Measurements from ENCODE around the gene RRP9. TPM values are rescaled to one million over a fixed set of nuclear protein-coding genes. Genes with fewer than 3 reads are reported as not detected.

Gene RRP9
- total RNA-seq, 3 donors from 2014 or later (not counting 1 experiment from before 2014, with no cell fraction given): 11.2 to 13.0 (median 12.7) TPM

GRCh38 chr3:51949121-51949520 lies 7.4 kb upstream of the RRP9 start:
- H3K9me3 ChIP-seq (ENCODE audit: control insufficient read depth, insufficient read depth, low read length): no peaks in the 10 kb centered on the region
- DNase-seq (no peak), ATAC-seq (no peak)
- 97% methylated on average over 5 of the region's 5 CpGs for WGBS (ENCODE audit: insufficient coverage)
- no peak for TF ChIP-seq CTCF (IDR thresholded peaks at IDR 0.05)
- Mint-ChIP-seq H3K4me3 (no peak overlapping the region), H3K27ac (no peak overlapping the region), H3K4me1 (peaks cover 3 to 9% of the 10 kb centered on the region in 2 donors), H3K27me3 (ENCODE audit: low read depth in 2 of 2) (peaks cover 14 to 17% of the 10 kb centered on the region in 2 donors), H3K36me3 (no peaks in the 10 kb centered on the region), H3K9me3 (no peaks in the 10 kb centered on the region)
- intact Hi-C loops (cut with micrococcal nuclease): no loop called here
- no peaks in the 10 kb centered on the region for H3K27me3 ChIP-seq (ENCODE audit: control insufficient read depth, insufficient read depth, low read length)
- no peak overlapping the region for H3K27ac ChIP-seq (ENCODE audit: low read length)
- peaks cover 2% of the 10 kb centered on the region for H3K4me1 ChIP-seq (ENCODE audit: control insufficient read depth, insufficient read depth, low read length)
- no peaks in the 10 kb centered on the region for H3K36me3 ChIP-seq (ENCODE audit: control insufficient read depth, insufficient read depth, low read length)
- H3K4me3 ChIP-seq (ENCODE audit: low read length): no peak overlapping the region

- ATAC-seq (no peak), DNase-seq (no peak)
- Mint-ChIP-seq H3K4me1 (peaks cover 4 to 5% of the 10 kb centered on the region in 2 donors), H3K27ac (no peak overlapping the region), H3K36me3 (no peaks in the 10 kb centered on the region), H3K27me3 (ENCODE audit: low read depth in 2 of 2) (peaks cover 3 to 7% of the 10 kb centered on the region in 2 donors), H3K4me3 (no peak overlapping the region), H3K9me3 (no peaks in the 10 kb centered on the region)
- 94% methylated on average over 10 of the region's 10 CpGs for WGBS (ENCODE audit: insufficient coverage)
- Histone ChIP-seq H3K36me3 (ENCODE audit: control insufficient read depth, insufficient read depth, low read length) (no peaks in the 10 kb centered on the region), H3K4me3 (ENCODE audit: low read length) (no peak overlapping the region), H3K27me3 (ENCODE audit: control insufficient read depth, insufficient read depth, low read length) (no peaks in the 10 kb centered on the region), H3K4me1 (ENCODE audit: control insufficient read depth, insufficient read depth, low read length) (peaks cover 9% of the 10 kb centered on the region), H3K9me3 (ENCODE audit: control insufficient read depth, insufficient read depth, low read length) (no peaks in the 10 kb centered on the region), H3K27ac (ENCODE audit: low read length) (no peak overlapping the region)
- no peak for TF ChIP-seq CTCF (IDR thresholded peaks at IDR 0.05)
- intact Hi-C loops (cut with micrococcal nuclease): no loop called here
These were observed 6.4 kb upstream of the RRP9 start for GRCh38 chr3:51948016-51948580.

DNA sequence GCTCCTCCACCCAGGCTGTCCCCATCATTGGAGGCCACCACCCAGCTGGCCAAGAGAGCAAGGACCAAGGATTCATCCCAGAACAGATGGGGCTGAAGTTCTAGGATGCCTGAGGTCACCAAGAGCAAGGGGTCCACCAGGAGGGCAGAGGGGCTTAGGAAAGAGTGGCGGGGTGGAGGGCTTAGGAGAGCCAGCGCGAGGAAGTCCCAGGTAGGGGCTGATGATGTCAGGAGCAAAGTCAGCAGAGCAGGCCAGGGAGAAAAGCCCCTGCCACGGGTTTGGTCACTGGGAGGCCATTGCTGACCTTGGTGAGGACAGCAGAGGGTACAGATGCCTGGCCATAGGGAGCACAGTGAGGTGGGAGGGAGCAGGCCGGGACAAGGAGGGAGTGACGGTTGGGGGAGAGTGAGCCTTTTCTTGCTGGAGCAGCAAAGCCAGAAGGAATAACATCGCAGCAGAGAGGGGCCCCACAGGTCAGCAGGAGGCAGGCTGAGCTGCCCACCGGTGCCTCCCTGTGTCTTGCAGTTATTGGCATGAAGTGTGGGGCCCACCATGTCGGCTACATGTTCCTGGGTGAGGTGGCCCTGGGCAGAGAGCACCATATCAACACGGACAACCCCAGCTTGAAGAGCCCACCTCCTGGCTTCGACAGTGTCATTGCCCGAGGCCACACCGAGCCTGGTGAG lies 5.7 kb upstream of the RRP9 start:
- ATAC-seq (no peak), DNase-seq (no peak)
- no peak overlapping the region for H3K27ac Mint-ChIP-seq
- no peak overlapping the region for H3K4me3 Mint-ChIP-seq
- intact Hi-C loops (cut with micrococcal nuclease): no loop called here
- H3K36me3 Mint-ChIP-seq: no peaks in the 10 kb centered on the region
- no peaks in the 10 kb centered on the region for H3K27me3 ChIP-seq (ENCODE audit: control insufficient read depth, insufficient read depth, low read length)
- TF ChIP-seq CTCF (IDR thresholded peaks at IDR 0.05): no peak
- H3K9me3 ChIP-seq (ENCODE audit: control insufficient read depth, insufficient read depth, low read length): no peaks in the 10 kb centered on the region
- peaks cover 5 to 12% of the 10 kb centered on the region in 2 donors for H3K4me1 Mint-ChIP-seq
- H3K4me1 ChIP-seq (ENCODE audit: control insufficient read depth, insufficient read depth, low read length): peaks cover 16% of the 10 kb centered on the region
- peaks cover 0 to 3% of the 10 kb centered on the region in 2 donors for H3K27me3 Mint-ChIP-seq (ENCODE audit: low read depth in 2 of 2)
- no peaks in the 10 kb centered on the region for H3K36me3 ChIP-seq (ENCODE audit: control insufficient read depth, insufficient read depth, low read length)
- no peak overlapping the region for H3K27ac ChIP-seq (ENCODE audit: low read length)
- no peak overlapping the region for H3K4me3 ChIP-seq (ENCODE audit: low read length)
- 89% methylated on average over 13 of the region's 13 CpGs for WGBS (ENCODE audit: insufficient coverage)
- H3K9me3 Mint-ChIP-seq: no peaks in the 10 kb centered on the region
